AG09309 (cell line): ENCODE measurements around the gene SRD5A1.

ENCODE experiments used
- DNase-seq: peaks from one replicate; pipeline ENCODE4 v3.0.0-alpha.2; 2010; ENCODE audit warnings: low read depth
- H3K4me3 ChIP-seq: 2 replicates; pipeline ENCODE4 v1.5.1; 2011; ENCODE audit warnings: mild to moderate bottlenecking, low read depth, low read length, moderate library complexity; ENCODE audit not compliant: control insufficient read depth
- TF ChIP-seq, protein P1 (sequence below): IDR thresholded peaks from 2 replicates; pipeline ENCODE4 v1.5.1; 2011; ENCODE audit warnings: mild to moderate bottlenecking, low read depth, low read length, inconsistent platforms; ENCODE audit not compliant: insufficient read depth, control insufficient read depth; ENCODE audit errors: missing control alignments

The SRD5A1 gene

DNA sequence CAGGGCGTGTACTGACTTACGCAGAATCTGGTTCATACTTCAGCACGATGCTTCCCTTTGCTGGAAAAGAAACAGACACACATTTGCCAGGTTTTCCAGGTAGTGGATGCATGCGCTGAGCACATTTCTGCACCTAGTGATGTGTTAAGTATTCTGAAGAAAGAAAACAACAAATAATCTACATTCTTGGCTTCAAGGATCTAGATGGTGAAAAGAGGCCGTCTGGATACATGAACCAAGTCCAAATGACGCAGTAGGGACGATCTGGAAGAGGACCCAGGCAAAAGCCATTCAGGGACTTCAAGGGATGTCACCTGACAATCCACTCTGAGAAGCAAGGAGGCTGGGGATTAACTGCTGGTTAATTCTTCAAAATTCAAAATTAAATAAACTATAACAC is 30.8 kb upstream of the SRD5A1 start:
- H3K4me3 ChIP-seq, result no peak overlapping the region
- TF ChIP-seq, protein P1, sequence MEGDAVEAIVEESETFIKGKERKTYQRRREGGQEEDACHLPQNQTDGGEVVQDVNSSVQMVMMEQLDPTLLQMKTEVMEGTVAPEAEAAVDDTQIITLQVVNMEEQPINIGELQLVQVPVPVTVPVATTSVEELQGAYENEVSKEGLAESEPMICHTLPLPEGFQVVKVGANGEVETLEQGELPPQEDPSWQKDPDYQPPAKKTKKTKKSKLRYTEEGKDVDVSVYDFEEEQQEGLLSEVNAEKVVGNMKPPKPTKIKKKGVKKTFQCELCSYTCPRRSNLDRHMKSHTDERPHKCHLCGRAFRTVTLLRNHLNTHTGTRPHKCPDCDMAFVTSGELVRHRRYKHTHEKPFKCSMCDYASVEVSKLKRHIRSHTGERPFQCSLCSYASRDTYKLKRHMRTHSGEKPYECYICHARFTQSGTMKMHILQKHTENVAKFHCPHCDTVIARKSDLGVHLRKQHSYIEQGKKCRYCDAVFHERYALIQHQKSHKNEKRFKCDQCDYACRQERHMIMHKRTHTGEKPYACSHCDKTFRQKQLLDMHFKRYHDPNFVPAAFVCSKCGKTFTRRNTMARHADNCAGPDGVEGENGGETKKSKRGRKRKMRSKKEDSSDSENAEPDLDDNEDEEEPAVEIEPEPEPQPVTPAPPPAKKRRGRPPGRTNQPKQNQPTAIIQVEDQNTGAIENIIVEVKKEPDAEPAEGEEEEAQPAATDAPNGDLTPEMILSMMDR, result no peak
- no peak for DNase-seq

DNA sequence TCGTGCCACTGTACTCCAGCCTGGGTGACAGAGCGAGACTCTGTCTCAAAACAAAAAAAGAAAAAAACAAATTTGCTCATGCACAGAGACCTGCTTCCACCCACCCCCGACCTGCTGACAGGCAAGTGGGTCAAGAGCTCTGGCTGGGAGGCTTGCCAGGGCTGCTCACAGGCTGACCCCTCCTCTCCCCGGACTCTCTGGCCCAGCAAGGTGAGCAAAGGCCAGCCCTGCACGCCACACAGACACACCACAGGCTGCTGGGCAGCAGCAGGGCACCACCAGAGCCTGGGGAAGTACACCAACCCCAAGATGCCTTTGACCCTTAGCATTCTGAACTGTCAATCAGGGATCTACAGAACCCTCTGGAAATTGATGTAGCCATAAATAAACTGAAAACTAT is 29.6 kb upstream of the SRD5A1 start:
- H3K4me3 ChIP-seq, result no peak overlapping the region
- TF ChIP-seq, protein P1, result no peak

DNA sequence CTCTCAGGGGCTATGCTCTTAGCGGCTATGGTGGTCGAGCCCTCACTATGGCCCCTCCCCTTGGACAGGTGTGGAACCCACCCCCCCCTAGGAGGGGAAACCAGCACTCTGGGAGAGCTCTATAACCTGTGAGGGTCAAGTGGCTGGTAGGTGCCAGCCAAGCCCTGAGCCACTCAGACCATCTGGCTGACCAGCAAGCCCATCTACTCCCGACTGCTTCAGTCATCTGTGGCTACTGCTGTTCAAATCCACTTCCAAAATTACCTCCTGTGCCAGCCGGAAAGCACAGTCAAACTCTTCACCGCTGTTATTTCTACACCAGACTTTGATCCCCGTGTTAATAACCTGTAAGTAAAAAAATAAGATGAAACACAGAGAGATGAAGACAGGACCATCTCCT is 28.9 kb upstream of the SRD5A1 start:
- TF ChIP-seq, protein P1, result no peak
- no peak overlapping the region for H3K4me3 ChIP-seq
- no peak for DNase-seq

More for the DNA sequence above, 29.6 kb upstream of the SRD5A1 start:
- no peak for DNase-seq

DNA sequence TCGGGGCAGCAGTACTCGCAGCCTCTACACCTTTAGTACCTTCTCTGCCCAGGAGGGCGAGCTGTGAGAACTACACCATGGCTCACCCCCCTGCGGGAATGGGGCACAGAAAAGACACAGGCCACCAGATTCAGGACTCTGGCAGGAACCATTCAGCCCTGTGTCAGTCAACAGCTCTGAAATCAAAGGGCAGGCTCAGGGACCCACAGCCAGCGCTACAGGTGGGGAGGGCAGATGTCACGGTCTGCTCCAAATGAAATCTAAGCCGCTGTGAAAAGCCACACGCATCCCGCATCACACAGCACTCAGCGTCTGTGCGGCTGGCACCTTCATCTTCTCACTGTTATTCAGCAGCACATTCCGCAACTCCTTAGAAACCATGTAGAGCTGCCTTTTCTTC is 28.3 kb upstream of the SRD5A1 start:
- no peak overlapping the region for H3K4me3 ChIP-seq
- DNase-seq, result no peak
- TF ChIP-seq, protein P1, result no peak

DNA sequence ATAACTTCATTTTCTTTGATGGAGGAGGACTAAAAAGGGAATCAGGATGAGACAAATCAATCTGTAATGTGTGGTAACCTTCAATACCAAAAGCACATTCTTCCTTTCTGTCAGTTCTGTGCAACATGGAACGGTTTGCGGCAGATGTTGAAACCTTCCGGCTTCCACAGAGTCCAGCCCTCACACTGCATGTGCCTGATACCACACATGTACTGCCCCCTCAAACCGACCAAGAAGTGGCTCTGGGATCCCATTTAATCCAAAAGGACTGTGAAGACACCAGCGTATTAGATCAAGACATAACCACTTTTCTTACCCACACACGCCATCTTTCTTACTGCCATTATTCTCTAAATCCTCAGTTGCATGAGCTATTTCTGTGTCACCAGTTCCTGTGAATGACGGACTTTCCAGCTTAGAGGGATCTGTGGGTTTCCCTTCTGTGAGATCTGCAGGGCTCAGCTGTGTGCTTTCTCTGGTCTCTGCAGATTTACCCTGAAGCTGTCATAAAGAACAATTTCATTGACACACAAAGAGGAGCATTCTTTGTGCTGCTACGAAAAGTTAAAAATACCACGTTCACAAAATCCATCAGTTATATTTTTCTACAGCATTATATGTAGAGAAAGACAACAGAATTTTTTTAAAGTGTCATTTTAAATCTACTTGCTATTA is 26.2 kb upstream of the SRD5A1 start:
- H3K4me3 ChIP-seq, result no peak overlapping the region
- TF ChIP-seq, protein P1, result no peak
- no peak for DNase-seq

DNA sequence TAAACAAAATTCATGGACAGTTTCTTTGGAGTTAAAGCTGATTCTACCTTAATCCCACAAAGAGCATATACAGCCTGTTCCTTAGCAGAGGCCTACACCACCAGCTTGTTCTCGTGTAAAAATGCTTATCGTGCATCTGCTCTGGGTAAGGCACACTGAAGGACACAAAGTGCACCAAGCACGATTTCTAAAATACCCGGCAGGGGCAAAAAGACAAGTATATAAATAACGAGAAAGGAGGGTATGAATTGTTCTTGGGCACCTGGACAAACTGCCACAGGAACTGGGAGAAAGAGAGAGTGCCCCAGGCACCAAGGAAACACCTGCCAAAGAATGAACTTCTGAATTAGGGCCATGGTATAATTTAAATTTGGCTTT is 25.7 kb upstream of the SRD5A1 start:
- DNase-seq, result no peak
- TF ChIP-seq, protein P1, result no peak

DNA sequence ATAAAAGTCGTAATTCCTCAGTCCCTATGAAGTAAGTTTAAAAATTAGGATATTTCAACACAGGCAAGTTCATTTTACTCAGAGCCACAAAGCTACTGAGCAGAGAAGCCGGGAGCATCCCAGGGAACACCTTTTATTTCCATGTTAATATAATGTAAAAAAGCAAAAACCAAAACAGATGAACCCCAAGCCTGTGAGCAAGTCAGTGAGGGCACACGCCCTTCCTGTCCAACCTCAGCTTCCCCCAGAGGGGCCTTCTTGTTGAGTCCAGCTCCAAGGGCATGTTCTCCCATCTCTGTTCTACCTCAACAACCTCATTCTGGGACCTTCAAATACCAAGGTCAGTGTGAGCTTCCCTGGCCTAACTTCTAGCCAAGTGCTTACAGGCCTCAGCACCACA is 25.2 kb upstream of the SRD5A1 start:
- H3K4me3 ChIP-seq, result no peak overlapping the region

More for the DNA sequence above, 25.7 kb upstream of the SRD5A1 start:
- H3K4me3 ChIP-seq, result no peak overlapping the region

More for the DNA sequence above, 25.2 kb upstream of the SRD5A1 start:
- DNase-seq, result no peak
- TF ChIP-seq, protein P1, result no peak
